GM19463 (cell line): ENCODE data around the gene ZNF560.

Source experiments
- ATAC-seq: cut with Tn5 transposase; IDR thresholded peaks from one replicate; pipeline ENCODE4 v1.9.1; 2021; ENCODE audit warnings: mild to moderate bottlenecking, moderate library complexity; ENCODE audit not compliant: unreplicated experiment

The ZNF560 gene

GRCh38 chr19:9436358-9436757, 62.1 kb downstream of the ZNF560 start:
- ATAC-seq = no peak

DNA sequence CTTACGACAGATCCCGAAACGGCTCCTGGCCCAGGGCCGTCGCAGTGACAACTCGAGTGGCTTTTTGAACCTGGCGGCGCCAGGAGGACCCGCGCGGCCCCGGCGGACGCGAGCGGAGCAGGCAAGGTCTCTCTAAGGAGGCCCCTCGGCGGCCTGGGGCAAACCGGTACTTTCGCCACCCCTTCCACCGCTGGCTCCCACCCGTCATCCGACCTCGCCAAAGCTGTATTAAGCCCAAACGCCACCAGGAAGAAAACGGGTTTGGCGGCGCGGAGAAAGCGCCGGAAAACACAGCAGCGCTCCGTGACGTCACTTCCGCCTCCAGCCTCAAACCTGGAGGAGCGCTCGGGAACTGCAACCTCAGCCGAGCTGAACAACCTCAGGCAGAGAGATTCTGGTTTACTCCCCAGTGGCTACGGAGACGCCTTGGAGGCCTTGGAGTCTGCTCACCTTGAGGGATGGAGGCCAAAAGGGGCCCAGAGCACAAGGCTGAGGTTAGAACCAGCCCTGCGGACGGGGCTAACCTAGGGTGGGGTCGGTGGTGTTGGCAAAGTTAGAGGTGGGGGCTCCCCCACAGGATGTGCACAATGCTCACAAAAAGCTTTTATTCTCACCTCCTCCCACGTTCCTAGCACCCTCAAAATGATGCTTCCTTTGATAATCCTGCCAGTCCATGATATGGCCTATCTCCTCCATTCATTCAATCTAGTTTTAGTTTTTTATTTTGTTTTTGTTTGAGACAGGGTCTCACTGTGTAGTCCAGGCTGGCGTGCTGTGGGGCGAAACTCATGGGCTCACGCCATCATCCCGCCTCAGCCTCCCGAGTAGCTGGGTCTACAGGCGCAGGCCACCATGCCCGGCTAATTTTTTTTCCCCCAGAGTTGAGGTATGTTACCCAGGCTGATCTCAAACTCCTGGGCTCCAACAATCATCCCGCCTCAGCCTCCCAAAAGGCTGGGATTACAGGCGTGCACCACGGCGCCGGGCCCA, 62.8 kb downstream of the ZNF560 start, which contains the start of gene ZNF266:
Gene ZNF266 (minus strand): TSS at position 295 of the 990 bp plus-strand sequence. CDS start 15,484 bp downstream, outside the sequence.
- peak; percentile 97 for ATAC-seq

DNA sequence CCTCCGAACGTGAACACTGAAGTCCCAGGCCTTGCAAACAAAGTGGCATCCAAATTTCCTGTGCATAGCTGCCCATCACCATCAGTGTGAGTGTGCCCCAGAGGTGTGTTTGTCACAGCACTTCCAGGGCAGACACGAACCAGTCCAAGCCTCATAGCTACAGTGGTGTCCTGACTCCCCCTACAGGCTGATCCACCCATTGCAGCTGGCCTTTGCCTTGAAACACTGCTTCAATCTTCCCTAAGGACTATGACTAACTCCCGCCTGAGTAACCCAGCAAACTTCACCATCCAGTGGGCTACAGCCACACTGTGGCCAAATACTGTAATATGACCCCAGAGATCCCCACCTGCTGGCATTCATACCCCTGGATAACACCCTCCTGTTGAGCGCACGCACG, 66.9 kb downstream of the ZNF560 start:
- no peak for ATAC-seq

DNA sequence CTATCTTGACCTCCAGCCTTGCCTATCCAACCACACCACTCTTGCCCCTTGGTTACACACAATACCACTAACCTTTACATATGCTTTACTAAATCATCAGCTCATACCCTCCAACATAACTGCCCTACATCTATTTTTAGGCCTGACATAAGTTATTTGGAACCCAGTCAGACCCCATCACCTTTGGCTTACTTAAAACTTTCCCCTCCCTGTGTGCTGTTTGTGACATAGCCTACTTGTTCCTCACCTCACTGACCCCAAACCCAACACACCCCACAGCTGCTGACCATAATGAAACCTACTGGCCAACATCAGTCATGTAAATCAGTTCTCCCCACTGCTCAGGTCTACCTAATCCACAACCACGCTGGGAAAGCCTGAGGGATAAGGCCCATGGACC, 68.0 kb downstream of the ZNF560 start:
- no peak for ATAC-seq

DNA sequence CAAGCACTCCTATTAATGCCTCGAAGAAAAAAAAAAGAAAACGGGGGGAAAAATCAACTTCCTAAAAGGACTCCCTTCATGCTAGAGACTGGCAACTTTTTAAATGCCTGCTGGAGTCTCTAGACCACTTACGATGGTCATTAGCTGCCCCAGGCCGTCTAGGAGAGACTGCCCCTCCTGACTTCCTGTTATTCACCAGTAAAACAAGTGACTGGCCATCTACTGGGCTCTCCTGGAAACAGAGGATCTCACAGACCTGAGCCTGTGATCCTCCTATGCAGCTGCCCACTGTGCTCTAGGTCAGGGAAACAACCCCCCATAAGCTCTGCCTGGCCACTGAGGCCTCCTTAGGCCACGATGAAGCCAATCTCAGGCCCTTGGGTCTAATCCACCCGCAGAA, 70.5 kb downstream of the ZNF560 start:
- ATAC-seq = no peak
